HG03520 (cell line): Measurements from ENCODE around the gene LY6G6F.

ENCODE experiments used
- ATAC-seq: cut with Tn5 transposase; IDR thresholded peaks from one replicate; pipeline ENCODE4 v1.9.1; 2021; ENCODE audit warnings: mild to moderate bottlenecking, moderate library complexity; ENCODE audit not compliant: unreplicated experiment

LY6G6F gene

GRCh38 chr6:31722173-31722572 lies 15.5 kb downstream of the LY6G6F start:
- no peak for ATAC-seq

DNA sequence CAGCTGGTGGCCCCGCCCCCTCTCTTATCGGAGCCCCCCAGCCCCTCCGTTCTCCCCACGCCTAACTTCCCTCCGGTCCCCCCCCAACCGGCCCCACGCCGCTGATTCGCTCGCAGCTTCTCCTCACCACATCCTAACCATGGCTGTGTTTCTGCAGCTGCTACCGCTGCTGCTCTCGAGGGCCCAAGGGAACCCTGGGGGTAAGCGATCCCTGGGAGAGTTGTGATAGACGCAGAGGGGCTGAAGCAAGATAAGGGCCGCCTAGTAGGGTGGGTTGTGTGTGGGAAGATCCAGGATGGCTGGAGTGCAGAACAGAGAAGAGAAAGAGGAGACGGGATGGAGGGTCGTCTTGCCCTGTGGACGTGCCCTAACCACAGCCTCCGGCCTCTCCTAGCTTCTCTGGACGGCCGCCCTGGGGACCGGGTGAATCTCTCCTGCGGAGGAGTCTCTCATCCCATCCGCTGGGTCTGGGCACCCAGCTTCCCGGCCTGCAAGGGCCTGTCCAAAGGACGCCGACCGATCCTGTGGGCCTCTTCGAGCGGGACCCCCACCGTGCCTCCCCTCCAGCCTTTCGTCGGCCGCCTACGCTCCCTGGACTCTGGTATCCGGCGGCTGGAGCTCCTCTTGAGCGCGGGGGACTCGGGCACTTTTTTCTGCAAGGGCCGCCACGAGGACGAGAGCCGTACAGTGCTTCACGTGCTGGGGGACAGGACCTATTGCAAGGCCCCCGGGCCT lies 16.7 kb downstream of the LY6G6F start, which contains the start of gene MPIG6B:
TSS of gene MPIG6B (plus strand) at position 129 of the 735 bp plus-strand sequence. CDS start at position 140, 11 bp downstream.
- no peak for ATAC-seq

GRCh38 chr6:31723980-31724691 lies 17.5 kb downstream of the LY6G6F start:
- ATAC-seq: no peak

GRCh38 chr6:31725502-31726350 lies 19.1 kb downstream of the LY6G6F start:
- ATAC-seq: no peak

- no peak for ATAC-seq
Observed at GRCh38 chr6:31727034-31727716, 20.5 kb downstream of the LY6G6F start.

- no peak for ATAC-seq
Observed at GRCh38 chr6:31727717-31728671, 21.3 kb downstream of the LY6G6F start.

DNA sequence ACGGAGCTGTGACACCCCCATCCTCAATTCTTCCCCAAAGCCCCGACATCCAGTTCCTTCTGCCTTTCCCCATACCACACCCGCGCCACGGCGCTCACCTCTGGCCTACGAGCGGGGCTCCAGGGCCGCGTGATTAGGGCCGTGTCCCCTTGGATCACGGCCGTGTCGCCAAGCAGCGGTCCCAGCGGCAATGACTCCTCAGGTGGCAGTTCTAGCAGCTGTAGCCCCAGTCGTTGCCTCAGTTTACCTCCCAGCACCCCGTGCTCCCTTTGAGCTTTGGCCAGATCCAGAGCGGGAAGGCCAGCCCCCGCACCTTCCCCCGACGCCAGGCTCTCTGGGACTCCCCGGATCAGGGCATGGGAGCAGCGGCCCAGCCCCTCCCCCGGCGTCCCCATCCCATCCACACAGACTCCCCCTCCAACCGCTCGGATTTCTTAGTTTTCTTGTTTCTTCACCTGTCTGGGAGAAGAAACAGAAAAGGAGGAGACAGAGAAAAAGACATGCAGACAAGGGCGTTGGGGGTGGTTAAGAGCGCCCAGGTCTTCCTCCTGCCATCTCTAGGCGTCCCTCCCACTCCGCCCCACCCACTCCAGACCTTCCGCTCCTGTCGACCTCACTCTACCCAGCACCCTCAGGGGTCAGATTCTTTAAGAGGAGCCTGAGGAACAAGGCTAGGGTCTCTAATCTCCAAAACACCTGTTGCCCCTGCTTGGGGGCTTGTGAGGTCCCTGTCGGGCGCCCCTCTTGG lies 22.3 kb downstream of the LY6G6F start, which contains the start of gene DDAH2:
TSS of gene DDAH2 (minus strand) at position 533 of the 748 bp plus-strand sequence. CDS start at position 395, 138 bp downstream.
- ATAC-seq: no peak

- peak; percentile 42 for ATAC-seq
Observed at GRCh38 chr6:31729515-31729978, 22.9 kb downstream of the LY6G6F start.

DNA sequence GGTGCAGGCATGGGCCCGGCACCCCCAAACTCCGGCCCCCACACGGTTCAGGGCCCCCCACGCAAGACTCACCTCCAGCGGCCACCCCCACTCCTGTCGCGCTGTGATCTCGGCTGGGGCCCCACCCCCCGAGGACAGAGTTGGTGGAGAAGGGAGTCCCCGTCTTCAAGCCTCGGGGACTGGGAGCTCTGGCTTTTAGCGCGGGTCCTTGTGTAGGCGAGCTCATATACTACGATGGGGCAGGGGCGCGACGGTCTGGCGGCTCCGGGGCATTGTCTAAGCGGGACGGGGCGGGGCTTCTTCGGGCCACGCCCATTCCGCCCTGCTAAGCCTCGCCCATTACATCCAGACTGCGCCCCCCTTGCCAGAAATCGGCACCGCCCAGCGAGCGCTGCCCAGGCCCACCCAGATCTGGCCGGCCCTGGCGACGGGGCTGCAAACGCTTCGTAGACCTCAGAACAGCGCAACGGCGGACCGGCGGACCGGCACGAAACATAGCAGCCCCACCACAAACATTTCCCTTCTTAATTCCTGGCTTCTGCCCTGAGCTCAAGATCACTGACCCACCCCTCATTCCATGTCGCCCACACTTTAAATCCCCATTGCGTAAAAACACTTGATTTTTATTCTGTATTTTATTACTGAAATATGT lies 23.4 kb downstream of the LY6G6F start:
- ATAC-seq: peak; percentile 17

GRCh38 chr6:31730631-31731086 lies 24.0 kb downstream of the LY6G6F start:
- ATAC-seq: no peak

DNA sequence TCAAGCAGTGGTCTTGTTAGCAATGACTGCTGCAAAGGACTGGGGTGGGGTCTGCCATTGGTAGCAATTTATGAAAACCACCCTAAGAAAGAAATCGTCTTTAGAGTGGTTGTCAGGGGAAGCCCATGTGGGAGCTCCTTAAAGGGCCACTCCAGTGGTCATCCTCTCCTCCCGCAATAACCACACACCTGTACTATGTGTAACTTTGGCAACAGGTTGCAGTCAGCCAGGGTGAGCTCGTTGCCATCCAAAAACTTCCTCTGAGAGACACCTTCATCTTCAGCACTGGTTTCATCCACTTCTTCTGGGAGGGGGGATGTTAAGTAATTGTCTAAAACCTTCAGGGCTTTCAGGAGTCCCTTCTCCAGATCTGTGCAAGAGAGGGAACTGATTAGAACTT lies 25.4 kb downstream of the LY6G6F start:
- no peak for ATAC-seq

DNA sequence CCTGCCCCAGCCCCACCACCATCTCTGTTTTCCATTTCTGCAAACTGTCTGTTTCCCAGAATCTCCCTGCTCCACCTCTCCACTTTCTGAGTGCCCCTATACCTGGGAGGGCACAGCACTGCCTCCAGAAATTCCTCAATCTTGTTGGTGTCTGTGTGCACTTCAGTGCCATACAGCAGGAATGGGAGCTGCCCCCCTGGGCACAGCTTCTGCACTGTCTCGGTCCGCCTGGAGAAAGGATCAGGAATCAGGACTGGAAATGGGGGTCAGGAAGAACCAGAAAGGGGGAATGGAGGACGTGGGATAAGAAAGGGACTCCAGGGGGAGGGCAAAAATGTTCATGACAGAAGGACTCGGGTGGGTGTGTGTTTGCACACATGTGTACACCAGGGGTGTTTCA lies 27.1 kb downstream of the LY6G6F start:
- no peak for ATAC-seq

DNA sequence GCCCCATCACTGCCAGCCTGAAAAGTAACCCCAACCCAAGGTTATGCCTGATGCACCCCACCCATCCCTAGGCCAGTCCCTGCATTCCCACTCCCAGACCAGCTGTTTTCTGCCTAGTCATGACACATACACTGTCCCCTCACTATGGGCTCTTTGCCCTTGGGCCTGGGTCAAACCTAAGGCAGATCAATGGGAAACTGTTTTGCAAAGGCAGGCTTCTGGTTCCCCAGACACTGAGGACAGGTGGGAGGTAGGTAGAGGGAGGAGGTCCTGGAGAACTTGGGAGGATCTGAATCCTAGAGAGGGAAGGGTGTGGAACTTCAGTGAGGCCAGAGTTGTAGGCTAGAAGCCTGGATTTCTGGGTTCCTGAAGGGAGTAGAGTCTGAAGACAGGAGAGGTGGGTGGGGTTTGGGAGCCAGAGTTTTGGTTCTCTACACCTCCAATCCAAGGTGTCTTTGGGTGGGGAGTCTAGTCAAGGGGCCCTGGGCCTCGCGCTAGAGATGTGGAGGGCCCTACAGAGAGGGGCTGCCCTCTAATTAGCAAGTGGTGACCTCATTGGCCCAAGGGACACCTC lies 27.7 kb downstream of the LY6G6F start:
- ATAC-seq: no peak

DNA sequence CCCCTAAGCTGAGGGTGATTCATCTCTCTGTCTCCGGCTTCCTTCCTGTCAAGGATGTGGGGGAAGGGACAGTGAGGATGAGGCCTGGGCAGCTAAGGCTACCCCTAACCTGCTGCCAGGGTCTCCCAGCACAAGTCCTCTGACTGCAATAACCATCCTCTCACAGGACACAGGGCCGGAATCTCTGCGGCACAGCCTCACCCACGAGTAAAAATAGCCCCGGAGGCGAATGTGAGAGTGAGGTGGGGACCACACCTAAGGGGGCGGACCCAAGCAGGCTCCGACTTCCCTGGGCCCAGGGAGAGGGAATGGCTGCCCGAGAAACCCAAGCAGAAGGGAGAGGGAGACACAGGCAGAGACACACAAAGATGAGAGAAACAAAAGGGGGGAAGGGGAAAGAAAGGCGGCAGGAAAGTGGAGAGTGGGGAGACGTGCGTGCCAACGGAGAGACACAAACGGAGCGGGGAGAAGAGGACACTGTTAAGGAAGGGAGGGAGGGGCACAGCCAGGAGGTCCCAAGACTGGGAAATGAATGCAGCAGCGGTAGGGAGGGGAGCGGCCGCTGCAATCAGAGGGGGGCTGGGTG lies 28.2 kb downstream of the LY6G6F start:
- ATAC-seq: no peak

DNA sequence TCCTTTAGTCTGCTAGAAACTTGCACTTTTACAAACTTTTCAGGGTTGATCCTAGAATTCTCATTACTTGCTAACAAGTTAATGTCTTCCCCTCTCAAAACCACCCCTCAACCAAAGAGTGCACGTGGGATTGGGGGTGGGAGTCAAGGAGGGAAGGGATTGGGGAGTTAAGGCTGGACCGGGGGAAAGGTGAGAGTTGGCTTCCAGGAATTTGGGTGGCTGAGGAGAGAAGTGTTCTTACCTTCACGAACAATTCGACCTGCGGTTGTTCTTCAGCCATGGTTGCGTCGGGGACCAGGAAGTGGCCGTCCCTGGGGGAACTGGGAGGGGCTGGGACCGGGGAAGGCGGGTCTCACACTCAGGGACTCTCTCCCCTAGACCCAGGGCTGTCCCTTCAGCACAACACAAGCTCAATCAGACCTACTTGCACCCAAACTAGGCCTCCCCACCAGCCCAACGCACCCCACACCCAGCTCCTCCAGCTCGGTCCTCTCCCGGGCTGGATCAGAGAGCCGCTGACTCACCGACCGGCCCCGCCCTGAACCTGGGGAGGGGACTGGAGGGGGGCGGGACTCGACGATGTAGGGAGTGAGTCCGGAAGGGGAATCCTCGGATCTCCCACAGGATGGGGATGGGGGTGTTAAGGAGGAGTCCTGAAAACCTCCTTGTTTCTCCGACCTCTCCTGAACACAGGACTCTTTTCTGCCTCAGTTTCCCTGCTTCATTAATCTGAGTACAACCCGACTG lies 29.5 kb downstream of the LY6G6F start, which contains the start of gene CLIC1:
TSS of gene CLIC1 (minus strand) at position 510 of the 747 bp plus-strand sequence. CDS start at position 280, 230 bp downstream.
- no peak for ATAC-seq

- ATAC-seq: no peak
Observed at GRCh38 chr6:31736768-31737314, 30.2 kb downstream of the LY6G6F start.
